Transverse colon (tissue), 4 donors: ENCODE data around the gene RHOH.

ENCODE experiments used
- CTCF ChIP-seq, 5 experiments: fragments of 200-600 bp in 3 of 5; fragments of 450-650 bp in 2 of 5; sonication (generic) in 3 of 5; IDR thresholded peaks; 1 replicate in 2 of 5; 2 replicates in 3 of 5; pipeline ENCODE4 v1.5.1; 2016 to 2017; ENCODE audit warnings: antibody characterized with exemption in 5 of 5, inconsistent platforms in 3 of 5, mild to moderate bottlenecking in 2 of 5, moderate library complexity in 1 of 5
- EP300 ChIP-seq: sonication (generic); formaldehyde crosslinking; IDR thresholded peaks from one replicate; pipeline ENCODE4 v1.6.1; 2017; ENCODE audit warnings: antibody characterized with exemption, low read depth
- POLR2A ChIP-seq: fragments of 450-650 bp; IDR thresholded peaks from one replicate; pipeline ENCODE4 v1.6.1; 2016; ENCODE audit warnings: antibody characterized with exemption, mild to moderate bottlenecking, moderate library complexity
- POLR2AphosphoS5 ChIP-seq, 3 donors: sonication (generic); formaldehyde crosslinking; IDR thresholded peaks; one replicate each; pipeline ENCODE4 v1.6.1; 2016; ENCODE audit warnings: antibody characterized with exemption in 3 of 3

- TF ChIP-seq CTCF (IDR thresholded peaks at IDR 0.05): peak; percentile 86 to 96 (median 89)
- no peak for TF ChIP-seq POLR2AphosphoS5 (IDR thresholded peaks at IDR 0.05)
- no peak for TF ChIP-seq POLR2A
- no peak for TF ChIP-seq EP300
Measured at GRCh38 chr4:40149960-40150385, 46.9 kb upstream of the RHOH start.
